Activated CD4-positive, alpha-beta T cell treated with anti-CD3 and anti-CD28 coated beads for 1 hour (primary cell): Measurements from ENCODE around the gene MACROD1.
"Not testable (repeated sequence)": the region's sequence is repeated elsewhere in the genome, so short reads cannot be mapped to it uniquely, and the experiment has no call there.

Experiments used
- DNase-seq: peaks from one replicate; pipeline ENCODE4 v3.0.0-alpha.2; 2020

Gene MACROD1

DNA sequence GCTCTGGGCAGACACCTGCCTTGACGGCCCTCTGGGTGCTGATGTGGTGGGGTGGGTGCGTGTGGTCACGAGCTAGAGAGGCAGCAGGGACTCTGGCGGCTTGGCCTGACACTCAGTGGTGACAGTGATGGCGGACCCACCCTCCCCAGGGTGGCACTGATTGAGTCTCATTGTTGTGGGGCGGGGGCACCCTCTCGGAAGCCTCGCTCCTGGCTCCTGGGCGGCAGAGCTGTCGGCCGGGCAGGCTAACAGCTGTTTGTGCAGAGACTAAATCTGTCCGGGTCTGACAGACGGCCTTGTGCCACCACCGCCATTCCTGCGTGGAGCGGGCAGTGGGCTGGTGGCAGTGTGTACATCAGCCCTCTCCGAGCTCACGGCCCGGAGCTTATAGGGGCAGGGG lies 114.6 kb downstream of the MACROD1 start:
- no peak for DNase-seq

DNA sequence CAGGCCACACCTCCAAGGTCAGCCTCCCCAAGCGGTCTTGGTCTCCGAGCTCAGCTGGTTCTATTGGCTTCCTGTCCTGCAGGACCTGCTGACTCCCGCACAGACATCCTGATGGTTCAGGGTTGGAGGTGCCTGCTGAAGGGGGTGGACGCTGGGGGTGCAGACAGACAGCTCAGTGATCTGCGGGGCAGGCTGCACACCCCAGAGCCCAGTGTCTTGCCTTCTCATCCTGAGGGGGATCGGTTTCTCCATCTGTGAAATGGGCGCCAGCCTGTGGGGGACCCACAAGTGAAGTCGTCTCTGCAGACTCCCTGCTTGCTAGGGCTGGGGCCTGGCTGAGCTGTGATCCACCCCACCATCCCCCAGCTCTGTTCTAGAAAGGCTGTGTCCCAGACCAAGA lies 116.4 kb downstream of the MACROD1 start:
- DNase-seq, result no peak

DNA sequence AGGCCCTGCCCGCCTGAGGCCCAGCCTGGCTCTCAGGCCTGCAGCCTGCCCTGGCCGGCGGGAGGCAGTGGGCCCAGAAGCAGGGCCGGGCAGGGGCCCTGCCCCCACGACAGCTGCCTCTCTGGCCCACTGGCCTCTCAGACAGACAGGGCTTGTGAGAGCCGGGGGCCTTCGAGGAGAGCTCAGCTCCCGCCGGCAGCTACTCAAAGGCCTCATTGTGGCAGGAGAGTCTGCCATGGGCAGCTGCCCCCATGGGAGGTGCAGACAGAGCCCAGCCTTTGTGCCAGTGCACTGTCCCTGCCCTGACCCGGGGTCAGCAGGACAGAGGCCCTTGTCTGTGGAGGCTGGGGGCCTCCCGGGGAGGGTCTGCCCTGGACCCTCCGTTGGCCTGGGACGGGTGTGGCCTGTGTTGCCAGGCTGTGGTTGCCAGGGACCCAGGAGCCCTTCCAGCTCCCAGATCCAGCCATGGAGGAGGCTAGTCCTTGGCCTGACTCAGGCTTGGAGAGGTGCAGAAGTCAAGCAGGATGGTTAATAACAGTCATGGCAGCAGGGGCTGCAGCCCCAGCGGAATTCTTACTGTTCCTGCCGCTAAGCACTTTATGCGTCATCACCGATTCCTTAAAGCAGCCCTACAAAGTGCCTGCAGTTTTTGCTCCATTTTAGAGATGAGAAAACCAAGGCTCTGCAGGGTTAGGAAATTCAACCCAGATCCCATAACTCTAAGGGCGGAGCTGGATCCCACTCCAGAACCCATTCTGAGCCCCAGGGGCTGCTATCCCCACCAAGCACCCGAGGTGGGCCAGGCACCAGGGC lies 117.7 kb downstream of the MACROD1 start:
- DNase-seq, result no peak

DNA sequence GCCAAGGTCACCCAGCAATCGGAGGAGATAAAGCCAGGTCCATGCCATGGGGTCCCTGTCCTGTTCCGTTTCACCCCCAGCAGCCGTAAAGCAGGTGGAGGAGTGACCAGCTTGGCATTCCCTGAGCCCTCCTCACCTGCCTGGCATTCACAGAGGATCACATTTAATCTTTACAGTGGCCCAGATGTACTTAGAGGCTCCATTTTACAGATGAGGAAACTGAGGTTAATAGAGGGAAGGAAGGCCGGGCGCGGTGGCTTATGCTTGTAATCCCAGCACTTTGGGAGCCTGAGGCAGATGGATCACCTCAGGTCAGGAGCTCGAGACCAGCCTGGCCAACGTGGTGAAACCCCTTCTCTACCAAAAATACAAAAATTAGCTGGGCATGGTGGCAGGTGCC lies 118.5 kb downstream of the MACROD1 start:
- DNase-seq, result not testable (repeated sequence)

DNA sequence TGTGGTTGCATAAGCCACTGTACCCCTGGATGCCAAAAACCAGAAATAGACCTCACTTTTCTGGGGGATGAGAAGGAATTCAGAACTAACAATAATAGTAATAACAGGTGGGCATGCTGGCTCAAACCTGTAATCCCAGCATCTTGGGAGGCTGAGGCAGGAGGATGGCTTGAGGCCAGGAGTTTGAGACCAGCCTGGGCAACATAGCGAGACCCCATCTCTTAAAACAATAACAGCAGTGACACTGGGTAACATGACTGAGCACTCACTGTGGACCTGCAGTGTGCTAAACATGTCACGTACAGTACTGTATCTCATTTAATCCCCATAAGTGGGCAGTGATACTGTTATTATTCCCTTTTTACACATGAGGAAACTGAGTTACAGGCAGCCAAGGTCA lies 120.2 kb downstream of the MACROD1 start:
- no peak for DNase-seq

DNA sequence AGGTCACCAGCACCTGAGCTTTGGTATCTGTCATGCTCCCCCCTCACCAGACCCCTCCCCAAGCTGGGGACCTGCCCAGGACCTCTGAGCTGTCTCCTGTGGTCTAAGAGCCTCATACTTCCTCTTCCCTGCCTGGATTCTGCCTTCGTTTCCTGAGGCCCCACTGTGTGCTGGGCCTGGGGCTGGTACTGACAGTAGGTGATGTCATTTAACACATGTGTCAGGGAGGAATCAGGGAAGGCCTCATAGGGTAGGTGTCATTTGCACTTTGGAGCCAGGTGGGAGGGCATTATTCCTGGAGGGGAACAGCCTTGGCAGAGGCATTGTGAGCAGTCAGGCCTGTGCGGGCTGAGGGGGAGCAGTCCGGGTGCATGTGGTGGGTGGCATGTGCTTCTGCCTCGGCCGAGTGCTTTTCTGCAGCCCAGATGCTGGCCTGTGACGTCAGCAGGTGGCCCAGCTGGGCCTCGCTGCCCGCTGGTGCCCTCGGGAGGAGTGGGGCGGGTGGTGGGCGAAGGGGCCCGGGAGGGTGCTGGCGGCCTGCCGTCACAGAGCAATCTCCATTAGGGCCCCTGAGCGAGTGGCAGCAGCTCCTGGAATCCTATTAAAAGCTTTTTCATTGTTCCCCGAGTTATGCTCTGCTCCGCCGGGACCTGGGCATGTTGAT lies 121.1 kb downstream of the MACROD1 start:
- no peak for DNase-seq

DNA sequence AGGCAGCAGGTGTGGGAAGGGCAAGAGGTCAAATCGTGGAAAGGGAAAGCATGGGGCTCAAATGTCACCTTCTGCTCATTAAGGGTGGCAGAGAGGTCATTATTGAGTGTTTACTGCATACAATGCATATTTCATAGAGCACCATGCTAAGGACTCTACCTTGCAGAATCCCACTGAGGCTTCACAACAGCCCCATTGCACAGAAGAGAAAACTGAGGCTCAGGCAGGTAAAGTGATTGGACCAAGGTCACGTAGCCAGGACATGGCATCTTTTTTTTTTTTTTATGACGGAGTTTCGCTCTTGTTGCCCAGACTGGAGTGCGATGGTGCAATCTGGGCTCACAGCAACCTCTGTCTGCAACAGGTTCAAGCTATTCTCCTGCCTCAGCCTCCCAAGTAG lies 122.4 kb downstream of the MACROD1 start:
- no peak for DNase-seq

DNA sequence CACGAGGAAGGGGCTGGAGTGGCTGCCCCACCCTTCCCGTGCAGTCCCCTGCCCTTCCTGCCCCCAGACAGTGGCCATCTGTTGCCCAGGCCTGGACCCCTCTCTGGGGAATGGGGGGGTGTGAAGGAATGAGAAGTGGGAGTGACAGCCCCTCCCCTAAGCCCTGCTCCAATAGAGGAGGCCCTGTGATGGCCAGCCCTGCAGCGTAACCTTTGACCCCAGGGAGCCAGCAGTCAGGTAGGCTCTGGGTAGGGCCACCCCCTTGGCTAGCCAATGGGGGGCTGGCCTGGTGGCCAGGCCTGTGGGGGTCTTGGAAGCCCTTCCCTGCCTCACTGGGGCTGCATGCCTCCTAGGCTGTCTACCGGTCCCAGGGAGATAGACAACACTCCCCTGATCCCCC lies 123.6 kb downstream of the MACROD1 start:
- no peak for DNase-seq

DNA sequence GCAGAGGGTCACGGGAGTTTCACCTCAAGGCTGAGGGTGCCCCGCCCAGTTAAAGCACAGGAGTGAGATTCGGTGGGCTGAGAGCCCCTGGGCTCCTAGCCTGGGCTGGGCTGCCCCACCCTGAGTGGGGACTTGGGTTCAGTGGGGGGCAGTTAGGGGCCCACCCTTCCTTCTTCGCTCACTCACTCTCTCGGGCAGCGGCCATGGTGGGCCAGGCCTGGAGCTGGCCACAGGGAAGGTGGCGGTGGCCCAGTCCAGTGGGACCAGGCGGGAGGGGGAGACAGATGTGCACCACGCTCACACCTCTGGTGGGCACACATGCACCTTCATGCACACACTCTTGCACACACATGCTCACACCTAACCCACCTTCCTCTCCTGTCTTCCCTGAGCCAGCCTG lies 124.1 kb downstream of the MACROD1 start:
- DNase-seq, result no peak

DNA sequence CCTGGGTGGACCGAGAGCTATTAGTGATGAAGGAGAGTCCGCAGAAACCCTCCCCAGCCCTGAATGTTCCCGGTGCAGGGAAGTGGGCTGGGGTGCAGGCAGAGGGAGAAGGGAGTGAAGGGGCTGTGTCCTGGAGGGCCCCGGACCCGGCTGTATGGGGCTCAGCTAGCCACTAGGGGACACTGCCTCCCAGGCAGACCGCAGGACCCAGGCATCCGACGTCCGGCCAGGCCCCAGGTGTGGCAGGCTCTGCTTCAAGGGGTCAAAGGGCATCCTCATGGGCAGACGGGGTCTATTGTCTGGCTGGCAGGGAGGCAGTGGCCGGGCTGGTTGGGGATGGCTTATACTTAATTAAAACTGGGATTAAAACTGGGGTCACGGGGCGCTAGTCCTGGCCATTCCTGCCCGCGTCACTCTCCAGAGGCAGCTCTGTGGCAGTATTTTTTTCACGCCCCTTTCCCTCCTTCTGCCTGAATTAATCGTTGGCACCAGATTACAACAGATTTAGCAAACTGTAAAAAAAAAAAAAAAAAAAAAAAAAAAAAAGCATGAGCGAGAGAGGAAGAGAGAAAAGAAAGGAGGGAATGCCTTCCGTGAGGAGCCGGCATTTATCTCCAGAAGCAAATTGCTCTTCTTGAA lies 125.1 kb downstream of the MACROD1 start:
- no peak for DNase-seq

DNA sequence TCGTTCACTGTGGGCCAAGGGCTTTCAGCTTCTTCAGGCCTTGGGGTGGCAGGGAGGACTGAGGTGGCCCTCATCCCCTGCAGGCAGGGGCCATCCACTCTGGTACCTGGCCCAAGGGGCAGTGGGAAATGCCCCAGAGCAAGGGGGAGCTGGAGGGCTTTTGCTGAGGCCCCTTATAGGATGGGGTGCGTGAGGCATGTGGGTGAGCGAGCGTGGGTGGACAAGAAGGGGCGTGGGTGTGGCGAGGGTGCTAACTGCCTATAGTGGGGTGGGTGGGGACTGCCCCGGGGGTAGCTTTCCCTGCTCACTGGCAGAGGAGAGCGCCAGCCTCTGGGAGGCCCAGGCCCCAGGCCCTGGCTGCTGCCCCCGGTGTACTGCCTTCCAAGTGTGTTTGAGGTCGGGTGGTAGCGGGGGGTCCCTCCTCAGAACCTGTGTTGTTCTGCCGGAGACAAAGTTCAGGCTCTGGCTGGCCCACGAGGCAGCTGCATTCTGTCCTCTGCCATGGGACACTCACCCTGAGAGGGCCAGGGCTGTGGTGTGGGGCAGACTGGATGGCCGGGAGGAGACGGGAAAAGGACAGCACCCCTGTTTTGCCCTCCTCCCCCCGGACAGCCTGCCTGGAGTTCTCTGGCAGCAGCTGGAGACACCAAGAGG lies 126.8 kb downstream of the MACROD1 start:
- no peak for DNase-seq

DNA sequence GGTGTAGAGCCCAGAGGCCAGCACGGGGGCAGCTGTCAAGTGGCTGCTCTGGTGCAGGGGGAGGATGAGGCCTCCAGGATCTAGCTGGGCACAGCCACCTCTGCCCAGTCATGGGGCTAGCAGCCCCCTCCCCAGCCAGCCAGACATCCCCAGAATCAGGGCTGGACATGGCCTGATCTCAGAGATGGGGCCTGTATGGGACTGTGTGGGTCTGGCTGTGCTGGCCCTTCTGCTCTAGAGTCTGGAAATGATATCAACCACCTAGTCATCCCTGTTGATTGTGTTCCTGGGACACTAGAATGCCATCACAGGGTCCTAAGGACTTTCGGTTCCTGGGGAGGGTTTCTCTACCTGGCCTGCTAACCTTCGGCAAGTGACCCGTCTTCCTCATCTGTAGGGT lies 127.4 kb downstream of the MACROD1 start:
- DNase-seq, result no peak

DNA sequence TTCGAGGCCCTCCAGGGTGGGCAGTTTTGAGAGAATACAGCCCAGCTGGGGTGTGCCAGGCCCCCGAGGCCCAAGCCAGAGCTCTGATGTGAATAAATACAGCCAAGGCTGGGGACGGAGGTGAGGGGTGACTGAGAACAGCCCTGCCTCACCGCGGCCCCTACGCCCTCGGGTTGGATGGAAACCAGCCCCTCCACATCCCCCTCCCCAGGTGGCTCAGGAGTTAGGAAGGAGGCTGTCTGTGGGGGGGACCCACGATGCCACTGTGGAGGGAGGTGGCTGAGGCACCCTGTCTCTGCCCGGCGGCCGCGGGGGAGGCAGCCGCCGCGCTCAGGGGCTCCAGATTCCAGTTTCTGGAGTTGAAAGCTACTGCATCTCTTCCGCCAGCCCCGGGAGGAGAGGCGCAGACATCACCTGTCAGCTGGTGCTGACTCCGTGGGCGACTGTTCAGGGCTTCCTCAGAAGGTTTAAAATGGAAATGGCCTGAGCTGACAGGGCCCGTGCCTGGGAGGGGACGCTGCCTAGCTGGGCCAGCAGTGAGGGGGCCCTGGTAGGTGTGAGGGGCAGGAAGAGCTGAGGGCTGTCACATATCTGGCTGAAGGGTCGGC lies 128.8 kb downstream of the MACROD1 start:
- no peak for DNase-seq

DNA sequence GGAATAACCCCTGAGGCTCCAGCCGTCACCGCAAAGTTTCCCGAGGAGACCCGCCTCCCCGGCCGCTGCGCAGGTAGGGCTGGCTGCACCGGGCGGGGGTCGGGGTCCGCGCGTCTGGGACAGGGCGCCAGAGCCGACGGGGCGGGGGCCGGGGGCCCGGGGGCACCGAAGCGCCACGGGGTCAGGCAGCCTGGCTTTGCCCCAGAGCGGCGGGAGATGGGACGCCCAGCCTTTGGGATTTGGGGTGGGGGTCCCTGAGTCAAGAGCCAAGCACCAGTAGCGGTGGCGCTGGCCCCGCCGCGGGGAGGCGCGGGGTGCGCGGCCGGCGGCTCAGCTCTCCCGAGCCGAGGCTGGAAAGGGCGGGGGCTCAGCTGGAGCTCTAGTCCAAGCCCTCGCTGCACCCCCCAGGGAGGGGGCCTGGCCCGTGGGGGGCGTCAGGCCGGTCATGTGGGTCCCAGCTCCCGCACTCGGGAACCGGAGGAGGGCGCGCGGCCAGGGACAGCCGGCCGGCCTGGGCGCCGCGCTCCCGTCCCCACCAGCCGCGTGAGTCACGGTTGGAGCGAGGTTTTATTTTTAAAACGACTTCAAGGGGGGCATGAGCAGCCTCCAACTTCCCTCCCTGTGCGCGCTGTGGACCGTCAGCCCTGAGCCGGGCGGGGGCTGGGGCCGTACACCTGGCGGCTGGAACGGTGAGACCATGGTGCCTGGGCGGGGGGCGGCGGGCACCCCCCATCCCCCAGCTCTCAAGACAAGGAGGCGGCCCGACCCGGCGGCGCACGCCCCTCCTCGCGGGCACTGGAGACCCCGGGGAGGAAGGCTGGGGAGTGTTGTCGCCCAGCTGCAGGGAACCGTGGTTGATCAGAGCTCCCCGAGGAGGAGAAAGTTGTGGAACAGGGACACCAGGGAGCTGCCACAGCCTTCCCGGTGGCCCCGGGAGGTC lies 129.6 kb downstream of the MACROD1 start:
- no peak for DNase-seq

DNA sequence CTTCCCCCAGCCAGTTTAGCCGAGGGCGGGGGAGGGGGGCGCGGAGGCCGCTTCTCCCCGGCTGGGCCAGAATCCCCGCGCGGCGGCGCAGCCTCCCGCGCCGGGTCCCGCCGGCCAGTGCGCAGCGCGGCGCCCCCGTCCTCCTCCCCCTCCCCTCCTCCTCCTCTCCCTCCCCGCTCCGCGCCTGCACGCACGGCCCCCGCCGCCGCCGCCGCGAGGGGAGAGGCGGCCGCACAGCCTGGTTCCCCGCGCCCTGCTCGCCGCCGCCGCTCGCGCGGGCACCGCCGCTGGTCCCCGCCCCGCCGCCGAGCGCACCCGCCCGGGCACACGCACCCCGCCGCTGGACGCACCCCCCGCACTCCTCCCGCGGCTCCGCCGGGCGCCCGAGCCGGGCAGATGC lies 130.3 kb downstream of the MACROD1 start, which contains the start of gene FLRT1:
FLRT1 (plus strand) TSS at position 356 of the 400 bp plus-strand sequence. CDS start 80,337 bp downstream, outside the sequence.
- no peak for DNase-seq

DNA sequence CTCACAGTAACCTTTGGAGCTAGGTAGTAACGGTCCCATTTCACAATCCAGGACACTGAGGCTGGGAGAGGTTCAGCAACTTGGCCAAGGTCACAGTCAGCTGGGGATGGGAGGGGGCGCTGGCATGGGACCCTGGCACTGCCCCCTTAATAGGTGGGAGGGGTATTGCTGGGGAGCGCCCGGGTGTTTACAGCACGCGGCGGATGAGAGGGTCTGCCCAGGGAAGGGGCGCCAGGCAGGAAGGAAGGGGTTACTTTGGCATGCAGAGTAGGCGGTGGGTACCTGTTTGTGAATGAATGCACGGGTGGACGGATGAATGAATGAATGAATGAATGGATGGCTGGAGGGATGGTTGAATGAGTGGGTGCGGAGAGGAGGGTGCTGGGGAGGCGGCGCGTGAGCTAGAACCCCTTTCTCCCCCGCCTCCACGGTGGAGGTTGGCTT lies 130.8 kb downstream of the MACROD1 start:
- no peak for DNase-seq

DNA sequence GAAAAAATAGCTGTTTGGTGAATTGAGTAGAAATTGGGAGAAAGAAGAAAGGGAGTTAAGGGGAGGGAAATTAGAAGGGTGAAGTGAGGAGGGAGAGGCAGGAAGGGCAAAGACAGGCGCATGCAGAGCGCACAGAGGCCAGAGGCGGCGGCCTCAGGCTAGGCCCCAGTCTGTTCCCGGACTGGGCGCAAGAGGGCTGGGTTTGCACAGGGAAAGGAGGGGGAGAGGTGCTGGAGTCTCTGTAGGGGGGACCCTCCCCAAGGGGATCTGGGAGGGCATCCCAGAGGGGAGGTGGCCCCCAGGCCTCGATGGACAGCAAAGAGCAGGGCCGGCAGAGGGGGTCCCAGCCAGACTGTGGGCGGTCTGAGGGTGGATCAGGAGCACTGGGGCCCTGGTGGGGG lies 131.5 kb downstream of the MACROD1 start:
- DNase-seq, result no peak

DNA sequence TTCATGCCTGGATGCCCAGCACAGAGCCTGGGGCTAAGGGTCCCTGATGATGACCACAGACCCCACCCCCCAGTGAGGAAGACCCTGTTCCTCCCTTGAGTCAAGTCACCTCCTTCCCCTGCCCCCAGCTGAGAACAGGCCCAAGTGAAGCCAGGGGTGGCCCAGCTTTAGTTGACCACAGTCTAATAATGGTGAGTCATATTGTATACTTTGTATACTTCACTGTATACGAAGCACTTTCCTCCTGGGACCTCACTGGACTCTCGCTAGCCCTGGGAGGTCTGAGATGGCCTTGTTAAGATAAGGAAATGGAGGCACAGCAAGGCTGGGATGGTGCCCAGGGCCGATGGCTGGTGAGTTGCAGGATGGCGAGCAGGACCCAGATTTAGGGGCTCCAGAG lies 133.9 kb downstream of the MACROD1 start:
- no peak for DNase-seq

DNA sequence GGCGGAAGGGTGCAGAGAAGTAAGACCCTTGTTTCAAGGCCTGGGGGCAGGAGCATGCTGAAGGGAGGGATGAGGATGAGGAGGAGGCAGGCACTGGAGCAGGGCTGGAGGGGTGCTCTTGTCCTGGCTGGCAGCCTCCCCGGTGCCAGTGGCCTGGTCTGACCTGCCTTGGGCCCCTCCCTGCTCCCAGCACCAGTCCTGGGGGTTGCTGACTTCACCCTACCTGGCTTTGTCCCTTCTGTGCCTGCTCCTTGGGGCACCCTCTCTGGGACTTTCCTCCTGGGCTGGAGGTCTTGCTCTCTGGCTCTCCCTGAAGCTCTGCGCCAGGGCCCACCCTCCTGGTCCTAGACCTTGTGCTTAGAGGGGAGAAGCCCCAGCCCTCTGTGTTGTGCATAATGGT lies 134.9 kb downstream of the MACROD1 start:
- DNase-seq, result no peak

DNA sequence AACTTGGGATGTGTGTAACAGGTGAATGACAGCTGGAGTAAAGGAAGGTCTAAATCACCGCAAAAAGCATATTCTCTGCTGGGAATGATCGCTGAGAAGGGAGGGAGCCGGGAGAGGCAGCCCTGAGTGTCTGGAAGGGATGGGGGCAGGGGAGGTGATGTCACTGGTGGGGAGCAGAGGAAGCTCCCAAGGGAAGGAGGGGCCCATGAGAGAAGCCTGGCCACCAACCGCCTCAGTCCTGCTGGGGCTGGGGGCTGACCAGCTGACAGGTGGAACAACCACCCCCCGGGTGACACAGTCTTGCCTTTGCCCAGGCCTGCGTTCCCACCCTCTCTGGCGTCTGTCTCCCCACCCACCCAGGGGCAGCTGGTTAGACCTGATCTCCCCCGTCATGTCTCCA lies 136.1 kb downstream of the MACROD1 start:
- DNase-seq, result no peak

DNA sequence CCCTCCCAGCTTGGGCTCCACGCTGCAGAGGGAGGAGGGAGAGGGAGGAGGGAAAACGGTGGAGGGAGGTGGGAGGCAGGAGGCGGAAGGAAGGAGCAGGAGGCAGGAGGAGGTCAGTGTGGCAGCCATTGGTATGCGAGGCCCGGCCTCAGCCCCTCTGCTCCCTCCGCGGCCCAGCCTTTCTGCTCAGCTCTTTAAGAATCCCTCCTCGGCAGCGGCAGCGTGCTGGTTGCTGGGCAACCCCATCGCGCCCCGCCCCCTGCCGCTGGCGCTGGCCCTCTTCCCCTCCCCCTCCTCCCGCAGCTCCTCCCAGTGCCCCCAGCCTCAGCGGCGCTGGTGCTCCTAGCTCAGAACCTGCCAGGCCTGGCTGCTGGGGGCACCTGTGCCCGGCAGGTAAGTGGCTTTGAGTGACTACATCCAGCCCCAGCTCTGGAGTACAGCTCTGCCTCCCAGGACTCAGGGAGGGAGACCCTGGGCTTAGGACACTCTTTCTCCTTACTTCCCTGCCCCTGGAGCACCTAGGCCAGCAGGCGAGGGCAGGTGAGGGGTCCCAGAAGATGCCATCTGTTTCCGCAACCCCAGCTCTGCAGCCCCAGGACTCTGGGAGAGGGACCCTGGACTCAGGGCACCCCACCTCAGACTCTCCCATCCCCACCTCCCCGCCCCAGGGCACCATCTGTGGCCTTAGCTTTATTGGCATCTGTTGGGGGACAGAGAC lies 137.4 kb downstream of the MACROD1 start:
- no peak for DNase-seq
